ENCODE measurements around the gene SDSL.

DNA sequence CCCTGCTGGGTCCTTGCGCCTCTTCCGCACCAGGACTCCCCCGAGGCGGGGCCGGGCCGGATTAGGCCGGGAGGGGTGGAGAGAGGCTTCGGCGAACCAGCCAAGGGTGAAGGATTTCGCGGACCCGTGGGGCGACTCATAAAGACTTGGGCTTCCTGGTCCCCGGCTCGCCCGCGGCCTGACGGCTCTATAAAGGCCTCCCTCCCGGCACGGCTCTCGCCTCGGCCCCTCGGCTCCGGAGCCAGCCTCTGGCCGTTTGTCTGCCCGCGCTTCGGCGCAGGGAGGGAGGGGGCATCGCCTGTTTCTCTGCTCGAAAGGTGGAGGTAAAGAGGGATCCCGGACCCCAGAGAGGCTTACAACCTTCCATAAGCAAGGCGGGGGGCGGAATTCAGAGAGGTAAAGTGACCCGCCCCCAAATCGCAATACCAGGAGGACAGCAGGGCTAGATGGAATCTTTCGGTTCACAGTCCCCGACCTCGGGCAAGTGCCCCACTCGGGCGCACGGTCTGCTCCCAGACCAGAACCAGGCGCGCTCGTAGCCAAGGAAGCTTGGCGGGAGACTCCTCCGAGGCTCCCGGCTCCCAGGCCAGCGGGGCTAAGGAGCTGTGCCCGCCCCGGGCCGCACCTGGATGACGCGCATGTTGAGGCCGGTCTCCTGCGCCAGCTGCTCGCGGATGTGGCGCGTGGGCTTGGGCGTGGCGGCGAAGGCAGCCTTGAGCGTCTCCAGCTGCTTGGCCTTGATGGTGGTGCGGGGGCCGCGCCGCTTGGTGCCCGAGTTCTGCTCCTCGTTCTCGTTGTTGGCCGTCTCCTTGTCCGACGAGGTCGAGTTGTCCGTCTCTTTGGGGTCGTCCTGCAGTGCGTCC lies 45.6 kb downstream of the SDSL start:
- no peak for TF ChIP-seq CTCF (conservative IDR thresholded peaks at IDR 0.05; ENCODE audit: low read length)
- no peak for TF ChIP-seq EZH2phosphoT487 (IDR thresholded peaks at IDR 0.05; ENCODE audit: borderline replicate concordance)

Data from Loucy (cell line).